HG02943 (cell line): ENCODE data around the gene CDC42BPG.
A peak's percentile ranks its signal among the peaks of the same experiment; 100 is the strongest.

Experiments used
- ATAC-seq: cut with Tn5 transposase; IDR thresholded peaks from one replicate; pipeline ENCODE4 v1.9.1; 2021; ENCODE audit warnings: mild to moderate bottlenecking, low read depth, moderate library complexity; ENCODE audit not compliant: unreplicated experiment

The CDC42BPG gene

DNA sequence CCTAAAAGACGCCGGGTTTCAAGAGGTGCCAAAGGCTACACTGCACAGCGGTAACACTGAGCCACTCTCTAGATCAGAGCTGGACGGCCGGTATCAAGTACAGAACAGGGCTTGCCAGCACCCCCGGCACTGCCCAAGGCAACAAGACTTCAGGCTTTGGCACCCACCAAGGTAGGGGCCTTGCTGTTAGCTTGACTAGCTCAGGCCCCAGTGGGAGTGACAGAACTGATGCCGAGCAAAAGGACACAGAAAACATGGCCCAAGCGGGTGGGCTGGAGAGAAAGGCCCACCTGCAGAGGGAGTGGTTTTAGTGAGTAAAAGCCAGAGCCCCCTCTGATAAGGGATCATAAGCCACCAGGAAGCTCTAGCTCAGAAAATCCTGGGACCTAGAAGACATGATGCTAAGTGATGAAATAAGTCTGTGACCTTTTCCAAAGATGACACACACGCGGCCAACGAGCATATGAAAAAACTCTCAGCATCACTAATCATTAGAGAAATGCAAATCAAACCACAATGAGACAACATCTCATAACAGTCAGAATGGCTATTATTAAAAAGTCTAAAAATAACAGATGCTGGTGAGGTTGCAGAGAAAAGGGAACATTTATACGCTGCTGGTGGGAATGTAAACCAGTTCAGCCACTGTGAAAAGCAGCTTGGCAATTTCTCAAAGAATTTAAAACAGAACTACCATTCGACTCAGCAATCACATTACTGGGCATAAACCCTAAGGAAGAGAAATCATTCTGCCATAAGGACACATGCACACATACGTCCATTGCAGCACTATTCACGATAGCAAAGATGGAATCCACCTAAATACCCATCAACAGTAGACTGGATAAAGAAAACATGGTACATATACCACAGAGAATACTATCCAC is 21.1 kb upstream of the CDC42BPG start:
- no peak for ATAC-seq

- ATAC-seq: no peak
Observed at GRCh38 chr11:64864473-64865285, 20.2 kb upstream of the CDC42BPG start.

DNA sequence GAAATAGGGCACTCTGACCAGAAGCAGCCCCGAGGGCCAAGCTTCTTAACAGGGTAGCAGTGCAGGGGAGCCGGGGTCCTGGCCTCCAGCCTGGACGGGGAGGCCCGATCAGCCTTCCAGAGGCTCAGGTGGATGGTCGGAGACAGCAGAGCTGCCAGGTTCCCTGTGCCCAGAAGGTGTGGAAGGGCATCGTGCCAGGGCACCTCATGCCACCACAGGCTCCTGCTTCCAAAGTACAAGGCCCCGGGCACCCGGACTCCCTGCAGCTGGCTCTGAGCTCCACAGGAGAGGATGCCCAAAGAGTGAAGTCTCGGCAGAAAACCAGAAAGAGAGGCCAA is 19.7 kb upstream of the CDC42BPG start:
- ATAC-seq: no peak

- ATAC-seq: no peak
Observed at GRCh38 chr11:64863391-64864060, 19.1 kb upstream of the CDC42BPG start.

GRCh38 chr11:64862987-64863390 is 18.5 kb upstream of the CDC42BPG start:
- ATAC-seq: no peak

DNA sequence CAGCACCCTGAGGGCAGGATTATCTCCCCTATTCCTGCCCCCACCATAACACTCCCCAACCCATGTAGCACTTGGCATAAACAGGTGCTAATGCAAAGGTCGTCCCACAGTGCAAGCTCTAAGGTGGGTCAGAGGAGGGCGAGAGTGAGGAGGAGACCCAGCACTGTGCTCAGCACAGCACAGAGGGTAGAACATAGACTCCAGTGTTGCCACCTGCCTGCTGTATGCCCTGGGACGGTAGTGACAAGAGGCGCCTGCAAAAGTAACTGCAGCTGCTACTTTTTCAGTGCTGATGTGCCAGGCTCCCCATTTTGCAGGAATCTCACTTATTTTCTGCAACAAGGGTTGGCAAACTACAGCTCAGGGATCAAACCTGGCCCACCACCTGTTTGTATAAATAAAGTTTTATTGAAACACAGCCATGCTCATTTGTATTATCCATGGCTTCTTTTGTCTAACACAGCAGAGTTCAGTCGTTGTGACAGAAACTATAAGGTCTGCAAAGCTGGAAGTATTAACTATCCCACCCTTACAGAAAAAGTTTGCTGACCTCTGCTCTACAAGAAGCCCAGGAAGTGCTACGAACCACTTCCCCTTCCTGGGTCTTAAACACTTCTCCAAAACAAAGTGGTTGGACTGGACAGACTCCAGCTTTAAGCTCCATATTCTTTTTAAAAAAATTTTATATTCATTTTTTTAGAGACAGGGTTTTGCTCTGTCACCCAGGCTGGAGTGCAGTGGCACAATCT is 16.9 kb upstream of the CDC42BPG start:
- ATAC-seq: no peak

- ATAC-seq: peak; percentile 74
Observed at GRCh38 chr11:64859542-64860414, 15.3 kb upstream of the CDC42BPG start.

DNA sequence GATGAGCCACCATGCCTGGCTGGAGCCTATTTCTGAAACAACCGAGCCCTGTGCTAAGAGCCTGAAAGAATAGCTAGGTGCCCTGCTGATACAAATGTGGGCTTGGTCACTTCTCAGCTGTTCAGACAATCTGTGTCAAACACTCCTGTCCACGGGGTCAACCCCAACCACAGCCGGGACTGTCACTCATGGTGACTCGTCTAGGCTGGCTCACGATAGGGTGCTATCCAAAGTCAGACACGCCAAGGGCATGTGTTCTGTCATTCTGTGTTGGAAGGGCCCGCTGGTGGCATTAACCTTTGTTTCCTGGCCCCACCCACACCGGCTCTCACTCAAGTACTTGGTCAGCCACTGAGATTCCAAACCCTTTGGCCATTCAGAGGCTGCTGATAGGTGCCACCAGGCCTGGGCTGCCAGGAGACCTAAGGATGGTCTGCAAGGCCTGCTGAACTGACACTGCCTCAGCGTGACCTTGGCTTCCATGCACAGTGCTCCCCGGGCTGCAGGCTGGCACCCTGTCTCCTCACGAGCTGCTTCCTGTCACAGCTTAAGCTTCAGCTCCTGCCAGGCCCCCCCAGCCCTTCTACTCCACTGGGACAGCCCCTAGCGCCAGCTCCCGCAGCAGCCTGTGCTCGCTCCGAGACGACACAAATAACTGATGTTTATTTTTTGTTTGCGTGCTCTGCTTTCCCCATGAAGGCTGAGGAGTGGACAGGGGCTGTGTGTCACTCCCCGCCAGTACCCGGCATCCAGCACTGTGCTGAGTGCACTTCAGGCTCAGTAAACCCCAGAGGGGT is 14.2 kb upstream of the CDC42BPG start:
- ATAC-seq: peak; percentile 16

GRCh38 chr11:64857485-64857884 is 13.0 kb upstream of the CDC42BPG start:
- no peak for ATAC-seq

DNA sequence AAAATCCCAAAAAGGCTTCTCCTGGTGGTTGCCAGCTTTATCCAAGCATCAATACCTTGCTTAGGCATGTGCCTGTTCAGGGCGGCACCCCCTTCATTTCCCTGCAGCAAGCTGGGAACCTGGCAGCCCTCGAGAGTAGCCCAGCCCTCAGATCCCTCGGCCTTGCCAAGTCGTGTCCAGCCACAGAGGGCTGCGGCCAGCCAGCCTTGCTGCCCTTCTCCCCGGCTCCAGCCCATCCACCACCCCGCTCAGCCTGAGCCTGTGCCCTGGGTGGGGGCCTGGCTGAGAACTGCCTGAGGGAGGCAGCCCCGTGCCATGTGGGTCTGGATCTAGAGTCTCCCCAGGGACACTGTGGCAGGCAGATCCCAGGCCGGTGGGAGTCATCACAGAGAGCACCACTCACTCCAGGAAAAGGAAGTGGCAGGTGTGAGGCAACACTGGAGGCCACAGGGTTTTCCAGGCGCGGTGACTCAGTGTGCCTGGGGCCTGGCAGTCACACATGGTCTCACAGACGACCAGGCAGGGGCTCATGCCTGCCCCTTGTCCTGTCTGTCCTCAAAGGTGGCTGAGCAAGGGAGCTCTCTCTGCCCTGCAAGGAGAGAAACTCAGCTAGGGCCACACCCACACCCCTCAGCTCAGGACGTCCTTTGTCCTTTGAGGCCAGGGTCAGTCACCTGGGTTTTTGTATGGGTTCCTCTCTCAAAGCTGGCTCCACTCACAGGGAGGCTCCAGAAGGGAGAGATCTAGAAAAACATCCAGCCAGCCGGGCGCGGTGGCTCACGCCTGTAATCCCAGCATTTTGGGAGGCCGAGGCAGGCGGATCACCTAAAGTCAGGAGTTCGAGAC is 12.2 kb upstream of the CDC42BPG start:
- ATAC-seq: no peak

DNA sequence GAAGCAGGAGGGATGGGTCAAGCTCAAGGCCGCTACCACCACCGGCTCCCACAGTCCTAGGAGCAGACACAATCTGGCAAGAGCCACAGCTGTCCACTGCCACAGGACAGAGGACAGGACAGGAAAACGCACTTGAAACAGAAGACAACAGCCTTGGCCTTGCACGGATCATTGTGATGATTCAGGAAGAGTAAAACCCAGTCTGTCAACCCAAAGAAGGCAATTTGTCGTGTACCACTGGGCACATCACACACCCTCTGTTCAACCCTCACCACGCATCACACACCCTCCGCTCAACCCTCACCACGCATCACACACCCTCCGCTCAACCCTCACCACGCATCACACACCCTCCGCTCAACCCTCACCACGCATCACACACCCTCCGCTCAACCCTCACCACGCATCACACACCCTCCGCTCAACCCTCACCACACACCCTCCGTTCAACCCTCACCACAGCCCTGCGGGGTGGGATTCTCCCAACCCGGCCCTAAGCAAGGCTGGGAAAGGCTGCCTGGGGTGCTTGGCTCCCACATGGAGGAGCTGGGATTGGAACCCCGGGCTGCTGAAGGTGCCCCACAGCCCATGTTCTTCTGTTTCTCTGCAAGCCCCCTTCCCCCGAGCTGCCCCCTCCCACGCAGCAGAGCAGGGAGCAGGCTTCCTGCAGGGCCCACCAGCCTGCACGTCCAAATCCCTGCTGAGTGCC is 11.3 kb upstream of the CDC42BPG start:
- ATAC-seq: no peak

DNA sequence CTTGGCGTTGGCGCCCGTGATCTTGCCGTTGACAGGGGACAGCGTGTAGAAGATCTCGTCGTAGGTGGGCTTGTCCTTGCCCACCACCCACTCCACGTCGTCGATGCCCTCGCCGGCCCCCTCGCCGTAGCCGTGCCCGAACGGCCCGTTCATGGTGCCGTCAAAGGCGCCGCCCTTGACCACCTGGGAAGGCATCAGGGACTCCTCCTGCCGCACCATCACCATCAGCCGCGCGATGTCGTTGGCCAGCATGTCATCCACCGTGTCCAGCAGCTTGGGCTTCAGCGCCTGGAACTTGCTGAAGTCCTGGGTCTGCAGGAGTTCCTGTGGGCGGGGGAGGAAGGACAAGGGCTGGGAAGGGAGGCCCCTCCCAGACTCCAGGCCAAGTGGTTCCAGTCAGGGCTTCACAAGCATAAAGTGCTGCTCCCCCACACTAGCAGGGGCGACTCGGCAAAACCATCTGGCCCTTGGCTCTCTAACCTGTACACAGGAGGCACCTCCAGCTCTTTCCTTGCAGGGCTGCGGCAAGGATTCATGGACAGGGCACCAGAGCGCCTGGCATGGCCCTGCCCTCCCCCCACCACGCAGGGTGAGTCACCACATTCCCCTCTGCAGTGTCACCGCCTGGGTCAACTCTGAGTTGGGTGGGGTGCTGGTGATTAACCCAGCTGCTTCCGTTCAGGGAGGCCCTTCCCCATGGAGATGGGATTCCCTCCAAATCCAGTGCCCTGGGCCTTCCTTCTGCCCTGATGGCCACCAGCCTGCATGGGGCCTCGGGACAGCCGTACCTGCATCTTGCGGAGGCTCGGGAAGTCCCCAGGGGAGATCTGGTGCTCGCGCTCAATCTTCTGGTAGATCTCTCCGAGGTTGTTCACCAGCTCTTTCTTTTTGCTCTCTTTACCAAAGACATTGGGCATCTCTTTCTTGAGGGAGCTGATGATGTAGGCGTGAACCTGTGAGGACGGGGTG is 10.4 kb upstream of the CDC42BPG start:
- no peak for ATAC-seq

DNA sequence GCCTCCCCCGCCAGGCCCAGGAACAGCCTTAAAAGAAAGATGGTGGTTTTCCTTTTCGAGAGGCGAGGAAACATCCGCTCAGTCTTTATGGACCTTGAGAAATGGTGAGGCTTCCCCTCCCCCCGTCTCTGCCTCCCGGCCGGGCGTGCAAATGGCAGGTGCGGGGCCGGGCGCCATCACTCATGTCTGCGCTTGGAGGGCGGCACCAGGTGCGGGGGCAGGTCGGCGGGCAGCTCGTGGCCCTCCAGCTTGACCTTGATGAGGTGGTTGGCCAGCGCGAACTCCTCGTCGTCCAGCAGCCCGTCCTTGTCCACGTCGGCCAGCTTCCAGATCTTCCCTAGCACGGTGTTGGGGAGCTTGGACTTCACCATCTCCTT is 9.7 kb upstream of the CDC42BPG start:
- no peak for ATAC-seq

- ATAC-seq: no peak
Observed at GRCh38 chr11:64853709-64854108, 9.3 kb upstream of the CDC42BPG start.

- ATAC-seq: no peak
Observed at GRCh38 chr11:64852804-64853509, 8.5 kb upstream of the CDC42BPG start.
